Lung (tissue), 12 donors: Measurements from ENCODE around the gene ING1. TPM values are rescaled to one million over a fixed set of nuclear protein-coding genes. Genes with fewer than 3 reads are reported as not detected.

ENCODE experiments used
- ATAC-seq: fragments of 200-7000 bp; cut with Tn5 transposase; one replicate; pipeline ENCODE4 v1.9.1; 2020; ENCODE audit warnings: moderate number of reproducible peaks; ENCODE audit not compliant: insufficient read depth, low FRiP score
- DNase-seq, 3 donors: peaks; one replicate each; pipeline ENCODE4 v3.0.0-alpha.2; 2013 to 2017
- H3K27ac ChIP-seq, 2 donors: one replicate each; pipeline ENCODE4 v1.5.1; 2013; ENCODE audit warnings: mild to moderate bottlenecking in 2 of 2, moderate library complexity in 2 of 2, control low read depth in 1 of 2, inconsistent platforms in 1 of 2, low read depth in 1 of 2, low read length in 1 of 2
- H3K27me3 ChIP-seq, 3 donors: one replicate each; pipeline ENCODE4 v1.5.1; 2013; ENCODE audit warnings: low read length in 2 of 3; ENCODE audit not compliant: control insufficient read depth in 3 of 3, insufficient read depth in 3 of 3
- H3K36me3 ChIP-seq, 4 donors: one replicate each; pipeline ENCODE4 v1.5.1; 2013; ENCODE audit warnings: low read length in 4 of 4, mild to moderate bottlenecking in 1 of 4, moderate library complexity in 1 of 4; ENCODE audit not compliant: control insufficient read depth in 4 of 4, insufficient read depth in 4 of 4
- H3K4me1 ChIP-seq, 5 donors: one replicate each; pipeline ENCODE4 v1.5.1; 2013; ENCODE audit warnings: low read length in 5 of 5, mild to moderate bottlenecking in 2 of 5, moderate library complexity in 1 of 5; ENCODE audit not compliant: control insufficient read depth in 5 of 5, insufficient read depth in 5 of 5
- H3K4me3 ChIP-seq: one replicate; pipeline ENCODE4 v1.5.1; 2013; ENCODE audit warnings: mild to moderate bottlenecking, control low read depth, moderate library complexity
- H3K9ac ChIP-seq, 2 donors: one replicate each; pipeline ENCODE4 v1.5.1; 2013; ENCODE audit warnings: low read length in 2 of 2, control low read depth in 1 of 2; ENCODE audit not compliant: insufficient read depth in 1 of 2
- H3K9me3 ChIP-seq, 4 donors: one replicate each; pipeline ENCODE4 v1.5.1; 2013; ENCODE audit warnings: low read length in 3 of 4, mild to moderate bottlenecking in 1 of 4, moderate library complexity in 1 of 4; ENCODE audit not compliant: control insufficient read depth in 4 of 4, insufficient read depth in 3 of 4
- WGBS, 2 donors: extraction: QIAGEN DNeasy Blood & Tissue Kit; methylation state at CpG; one replicate each; pipeline ENCODE4 v1.1.7; 2013; 5-methylcytosine and 5-hydroxymethylcytosine counted together
- polyA plus RNA-seq, 2 donors: library from polyadenylated mRNA; stranded (reverse); fragments of 200-250 nt; gene quantifications; one replicate each; pipeline ENCODE4 v1.2.1, GENCODE V29; 2013
- total RNA-seq, 2 donors: library from RNA; depleted of rRNA in 1 of 2; stranded (reverse); fragments of >200 nt in 1 of 2; gene quantifications; one replicate each; pipeline ENCODE4 v1.2.1, GENCODE V29; 2014 to 2021
- TF ChIP-seq, protein P1 (sequence below): IDR thresholded peaks from 2 replicates; pipeline ENCODE4 v1.5.1; 2012; ENCODE audit warnings: mild to moderate bottlenecking; ENCODE audit errors: control extremely low read depth, extremely low read depth
- donor health status: control.
- donor health status: control.
- donor health status: Bipolar disorder and iron deficiency.
- donor health status: healthy.
- donor health status: DM: yes; HTN: yes; CAD: no.

The ING1 gene
- total and polyA plus RNA-seq, 4 donors: 8.8 to 20.6 (median 17.1) TPM

- Histone ChIP-seq H3K27me3 (no peaks in the 10 kb centered on the region), H3K36me3 (peaks cover 9 to 39% (median 21%) of the 10 kb centered on the region in 4 donors), H3K27ac (no peak overlapping the region), H3K4me1 (no peaks in the 10 kb centered on the region), H3K9me3 (peaks cover 0 to 1% (median 0%) of the 10 kb centered on the region in 4 donors), H3K4me3 (no peak overlapping the region), H3K9ac (no peak overlapping the region)
- DNase-seq (no peak), ATAC-seq (no peak)
- WGBS, 2 donors: 86 to 96% methylated on average over 27 to 28 of the region's 28 CpGs
- TF ChIP-seq, protein P1, sequence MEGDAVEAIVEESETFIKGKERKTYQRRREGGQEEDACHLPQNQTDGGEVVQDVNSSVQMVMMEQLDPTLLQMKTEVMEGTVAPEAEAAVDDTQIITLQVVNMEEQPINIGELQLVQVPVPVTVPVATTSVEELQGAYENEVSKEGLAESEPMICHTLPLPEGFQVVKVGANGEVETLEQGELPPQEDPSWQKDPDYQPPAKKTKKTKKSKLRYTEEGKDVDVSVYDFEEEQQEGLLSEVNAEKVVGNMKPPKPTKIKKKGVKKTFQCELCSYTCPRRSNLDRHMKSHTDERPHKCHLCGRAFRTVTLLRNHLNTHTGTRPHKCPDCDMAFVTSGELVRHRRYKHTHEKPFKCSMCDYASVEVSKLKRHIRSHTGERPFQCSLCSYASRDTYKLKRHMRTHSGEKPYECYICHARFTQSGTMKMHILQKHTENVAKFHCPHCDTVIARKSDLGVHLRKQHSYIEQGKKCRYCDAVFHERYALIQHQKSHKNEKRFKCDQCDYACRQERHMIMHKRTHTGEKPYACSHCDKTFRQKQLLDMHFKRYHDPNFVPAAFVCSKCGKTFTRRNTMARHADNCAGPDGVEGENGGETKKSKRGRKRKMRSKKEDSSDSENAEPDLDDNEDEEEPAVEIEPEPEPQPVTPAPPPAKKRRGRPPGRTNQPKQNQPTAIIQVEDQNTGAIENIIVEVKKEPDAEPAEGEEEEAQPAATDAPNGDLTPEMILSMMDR: no peak
Observed at GRCh38 chr13:110676595-110677587, 36.6 kb upstream of the ING1 start.

DNA sequence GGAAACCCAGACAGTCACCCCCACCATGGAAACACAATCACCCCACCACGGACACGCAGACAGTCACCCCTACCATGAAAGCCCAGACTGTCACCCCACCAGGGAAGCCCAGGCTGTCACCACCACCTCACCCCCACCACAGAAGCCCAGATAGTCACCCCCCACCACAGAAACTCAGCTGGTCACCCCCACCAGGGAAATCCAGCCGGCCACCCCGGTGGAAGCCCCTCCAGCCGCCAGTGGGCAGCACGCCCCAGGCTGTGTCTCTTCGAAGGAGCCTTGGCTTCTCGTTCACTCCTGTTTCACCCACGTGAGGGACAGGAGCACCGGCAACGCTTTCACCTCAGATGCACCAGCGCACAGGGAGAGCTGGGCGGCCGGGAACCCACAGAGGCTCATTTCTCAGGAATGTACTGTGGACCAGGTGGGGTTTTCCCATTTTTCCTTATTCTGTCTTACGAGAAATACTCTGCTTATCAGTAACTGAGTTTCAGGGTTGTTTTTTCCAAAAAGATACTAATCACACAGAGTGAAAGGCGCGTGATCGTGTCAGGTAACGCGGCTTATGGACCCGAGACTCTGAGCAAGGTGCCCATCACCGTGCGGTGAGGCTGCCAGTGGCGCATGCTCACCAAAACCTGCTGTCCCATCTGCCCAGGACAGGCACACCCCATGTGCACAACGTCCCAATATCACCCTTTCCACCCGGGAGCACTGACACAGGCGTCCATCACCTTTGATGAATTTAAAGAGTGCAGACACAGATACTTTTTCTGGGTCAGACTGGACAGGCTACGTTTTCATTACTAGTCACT lies 35.6 kb upstream of the ING1 start:
- TF ChIP-seq, protein P1: no peak
- Histone ChIP-seq H3K27ac (no peak overlapping the region), H3K27me3 (no peaks in the 10 kb centered on the region), H3K9me3 (peaks cover 0 to 1% (median 0%) of the 10 kb centered on the region in 4 donors), H3K36me3 (peaks cover 14 to 47% (median 26%) of the 10 kb centered on the region in 4 donors), H3K4me3 (no peak overlapping the region), H3K4me1 (no peaks in the 10 kb centered on the region), H3K9ac (no peak overlapping the region)
- DNase-seq (no peak), ATAC-seq (no peak)
- 94 to 95% methylated on average over 28 of the region's 28 CpGs for WGBS, 2 donors

- TF ChIP-seq, protein P1: no peak
- DNase-seq (no peak), ATAC-seq (no peak)
- Histone ChIP-seq H3K9ac (no peak overlapping the region), H3K36me3 (peaks cover 17 to 56% (median 28%) of the 10 kb centered on the region in 4 donors), H3K9me3 (peaks cover 0 to 1% (median 0%) of the 10 kb centered on the region in 4 donors), H3K27me3 (no peaks in the 10 kb centered on the region), H3K27ac (no peak overlapping the region), H3K4me1 (peaks cover 0 to 8% (median 0%) of the 10 kb centered on the region in 5 donors), H3K4me3 (no peak overlapping the region)
- WGBS, 2 donors: 92 to 95% methylated on average over 7 of the region's 7 CpGs
Observed at GRCh38 chr13:110680852-110681251, 32.6 kb upstream of the ING1 start.
